ENCODE results near the gene TIAM2.
A peak's percentile ranks its signal among the peaks of the same experiment; 100 is the strongest.

The TIAM2 gene

GRCh38 chr6:155150967-155151671, 156.0 kb downstream of the TIAM2 start:
- no peak for DNase-seq (ENCODE audit: low read depth, low spot score)
- no peak overlapping the region for H3K27ac ChIP-seq

- no peak for DNase-seq (ENCODE audit: low read depth, low spot score)
- H3K27ac ChIP-seq: no peak overlapping the region
Measured at GRCh38 chr6:155152211-155153076, 157.3 kb downstream of the TIAM2 start.

GRCh38 chr6:155154158-155154830, 159.2 kb downstream of the TIAM2 start:
- H3K27ac ChIP-seq: peak overlapping the region; percentile 17
- no peak for DNase-seq (ENCODE audit: low read depth, low spot score)

- no peak overlapping the region for H3K27ac ChIP-seq
- no peak for DNase-seq (ENCODE audit: low read depth, low spot score)
Measured at GRCh38 chr6:155155787-155156447, 160.8 kb downstream of the TIAM2 start.

GRCh38 chr6:155157101-155157500, 162.0 kb downstream of the TIAM2 start:
- no peak overlapping the region for H3K27ac ChIP-seq
- DNase-seq (ENCODE audit: low read depth, low spot score): no peak

- peak overlapping the region; percentile 44 for H3K27ac ChIP-seq
- DNase-seq (ENCODE audit: low read depth, low spot score): no peak
Measured at GRCh38 chr6:155158030-155158843, 163.1 kb downstream of the TIAM2 start.

GRCh38 chr6:155162682-155163081, 167.6 kb downstream of the TIAM2 start:
- H3K27ac ChIP-seq: no peak overlapping the region
- DNase-seq (ENCODE audit: low read depth, low spot score): no peak

- DNase-seq (ENCODE audit: low read depth, low spot score): no peak
- no peak overlapping the region for H3K27ac ChIP-seq
Measured at GRCh38 chr6:155163601-155164000, 168.5 kb downstream of the TIAM2 start.

GRCh38 chr6:155165029-155165710, 170.1 kb downstream of the TIAM2 start:
- no peak for DNase-seq (ENCODE audit: low read depth, low spot score)
- no peak overlapping the region for H3K27ac ChIP-seq

- H3K27ac ChIP-seq: no peak overlapping the region
- no peak for DNase-seq (ENCODE audit: low read depth, low spot score)
Measured at GRCh38 chr6:155170519-155170918, 175.4 kb downstream of the TIAM2 start.

GRCh38 chr6:155171109-155171746, 176.1 kb downstream of the TIAM2 start:
- no peak overlapping the region for H3K27ac ChIP-seq
- DNase-seq (ENCODE audit: low read depth, low spot score): no peak

- no peak for DNase-seq (ENCODE audit: low read depth, low spot score)
- no peak overlapping the region for H3K27ac ChIP-seq
Measured at GRCh38 chr6:155171747-155172449, 176.8 kb downstream of the TIAM2 start.

- no peak overlapping the region for H3K27ac ChIP-seq
- no peak for DNase-seq (ENCODE audit: low read depth, low spot score)
Measured at GRCh38 chr6:155173488-155173887, 178.4 kb downstream of the TIAM2 start.

- DNase-seq (ENCODE audit: low read depth, low spot score): no peak
- H3K27ac ChIP-seq: no peak overlapping the region
Measured at GRCh38 chr6:155174576-155175211, 179.6 kb downstream of the TIAM2 start.

- H3K27ac ChIP-seq: no peak overlapping the region
- no peak for DNase-seq (ENCODE audit: low read depth, low spot score)
Measured at GRCh38 chr6:155177363-155177961, 182.3 kb downstream of the TIAM2 start.

- no peak overlapping the region for H3K27ac ChIP-seq
- DNase-seq (ENCODE audit: low read depth, low spot score): no peak
Measured at GRCh38 chr6:155181498-155181897, 186.4 kb downstream of the TIAM2 start.

GRCh38 chr6:155182103-155182502, 187.0 kb downstream of the TIAM2 start:
- H3K27ac ChIP-seq: no peak overlapping the region
- DNase-seq (ENCODE audit: low read depth, low spot score): no peak
